A673 (cell line): ENCODE data around the gene TTN.

Experiments
- EZH2 ChIP-seq: fragments of 200-600 bp; sonication (generic); IDR thresholded peaks from 2 replicates; pipeline ENCODE4 v1.6.1; 2017; ENCODE audit warnings: borderline replicate concordance, low read depth, mild to moderate bottlenecking, mixed read lengths, antibody characterized with exemption, low read length; ENCODE audit not compliant: poor library complexity, severe bottlenecking
- TF ChIP-seq, protein P1 (sequence below): fragments of 300-800, 200-600 bp; sonication (generic); conservative IDR thresholded peaks from 2 replicates; pipeline ENCODE4 v1.5.1; 2017; ENCODE audit warnings: low read depth, mild to moderate bottlenecking, antibody characterized with exemption, low read length, moderate library complexity, mixed read lengths

DNA sequence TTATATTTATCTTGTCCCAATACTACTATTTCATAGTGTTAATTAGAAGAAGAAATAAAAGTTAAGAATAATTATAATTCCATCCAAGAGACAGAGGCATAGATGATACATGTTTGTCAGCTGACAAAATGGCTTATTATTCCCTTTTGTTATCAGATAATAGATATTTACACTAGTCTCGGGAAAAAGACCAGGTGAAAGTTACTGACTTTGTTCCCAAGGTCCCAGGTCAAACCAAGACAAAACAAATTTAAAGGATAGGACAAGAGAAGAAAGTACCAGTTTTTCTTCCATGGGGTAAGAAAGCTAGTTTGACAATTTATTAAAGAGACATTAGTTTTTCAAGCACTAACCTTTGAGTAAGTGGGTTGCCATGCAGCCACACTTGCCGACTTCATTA is 73.2 kb downstream of the TTN start:
- TF ChIP-seq, protein P1, sequence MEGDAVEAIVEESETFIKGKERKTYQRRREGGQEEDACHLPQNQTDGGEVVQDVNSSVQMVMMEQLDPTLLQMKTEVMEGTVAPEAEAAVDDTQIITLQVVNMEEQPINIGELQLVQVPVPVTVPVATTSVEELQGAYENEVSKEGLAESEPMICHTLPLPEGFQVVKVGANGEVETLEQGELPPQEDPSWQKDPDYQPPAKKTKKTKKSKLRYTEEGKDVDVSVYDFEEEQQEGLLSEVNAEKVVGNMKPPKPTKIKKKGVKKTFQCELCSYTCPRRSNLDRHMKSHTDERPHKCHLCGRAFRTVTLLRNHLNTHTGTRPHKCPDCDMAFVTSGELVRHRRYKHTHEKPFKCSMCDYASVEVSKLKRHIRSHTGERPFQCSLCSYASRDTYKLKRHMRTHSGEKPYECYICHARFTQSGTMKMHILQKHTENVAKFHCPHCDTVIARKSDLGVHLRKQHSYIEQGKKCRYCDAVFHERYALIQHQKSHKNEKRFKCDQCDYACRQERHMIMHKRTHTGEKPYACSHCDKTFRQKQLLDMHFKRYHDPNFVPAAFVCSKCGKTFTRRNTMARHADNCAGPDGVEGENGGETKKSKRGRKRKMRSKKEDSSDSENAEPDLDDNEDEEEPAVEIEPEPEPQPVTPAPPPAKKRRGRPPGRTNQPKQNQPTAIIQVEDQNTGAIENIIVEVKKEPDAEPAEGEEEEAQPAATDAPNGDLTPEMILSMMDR = no peak
- TF ChIP-seq EZH2 = no peak
